HUES6 (cell line): ENCODE data around the gene FAM13B.
"Not testable (repeated sequence)": the region's sequence is repeated elsewhere in the genome, so short reads cannot be mapped to it uniquely, and the experiment has no call there.

Experiments used
- H3K27ac ChIP-seq: 2 replicates; pipeline ENCODE4 v1.7.0; 2013; ENCODE audit warnings: low read depth, mild to moderate bottlenecking, low read length, inconsistent platforms
- H3K27me3 ChIP-seq: 2 replicates; pipeline ENCODE4 v1.6.1; 2013; ENCODE audit warnings: low read length; ENCODE audit not compliant: control insufficient read depth, insufficient read depth
- H3K36me3 ChIP-seq: 2 replicates; pipeline ENCODE4 v1.6.1; 2013; ENCODE audit warnings: low read length; ENCODE audit not compliant: control insufficient read depth, insufficient read depth
- H3K4me1 ChIP-seq: 2 replicates; pipeline ENCODE4 v1.6.1; 2013; ENCODE audit warnings: low read length; ENCODE audit not compliant: control insufficient read depth, insufficient read depth
- H3K4me3 ChIP-seq: 2 replicates; pipeline ENCODE4 v1.5.1; 2013; ENCODE audit warnings: low read depth, low read length
- H3K9ac ChIP-seq: one replicate; pipeline ENCODE4 v1.6.1; 2013; ENCODE audit warnings: mild to moderate bottlenecking, low read length
- H3K9me3 ChIP-seq: 2 replicates; pipeline ENCODE4 v1.6.1; 2013; ENCODE audit warnings: low read depth, low read length; ENCODE audit not compliant: control insufficient read depth, insufficient read depth

Gene FAM13B

DNA sequence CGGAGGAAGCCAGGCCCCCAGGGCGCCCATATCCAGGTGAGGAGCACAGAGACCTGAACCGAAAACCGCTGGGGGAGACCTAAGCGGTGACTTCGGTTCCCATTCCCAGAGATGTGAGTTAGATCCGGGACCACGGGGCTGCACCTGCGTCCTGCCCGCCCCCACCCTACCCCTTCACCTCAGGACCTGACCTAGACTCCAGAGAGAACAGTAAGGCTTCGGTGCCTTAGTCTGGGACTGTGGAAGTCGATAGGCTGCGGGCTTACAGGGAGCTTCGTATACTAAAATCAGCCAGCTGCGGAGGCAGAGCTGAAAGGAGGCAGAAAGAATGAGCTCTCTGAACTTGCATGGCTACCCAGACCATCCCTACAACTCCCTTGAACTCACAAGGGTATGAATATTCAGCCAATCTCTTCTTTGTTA, 518 bp upstream of the FAM13B start:
- no peaks in the 10 kb centered on the region for H3K9me3 ChIP-seq
- H3K4me1 ChIP-seq = peaks cover 10% of the 10 kb centered on the region; the same call in 1 of the 2 replicates
- H3K27me3 ChIP-seq = no peaks in the 10 kb centered on the region
- no peaks in the 10 kb centered on the region; the same call in 1 of the 2 replicates for H3K36me3 ChIP-seq
- peak overlapping the region; percentile 97 for H3K9ac ChIP-seq
- H3K4me3 ChIP-seq = peak overlapping the region; percentile 80
- H3K27ac ChIP-seq = peak overlapping the region; percentile 73

DNA sequence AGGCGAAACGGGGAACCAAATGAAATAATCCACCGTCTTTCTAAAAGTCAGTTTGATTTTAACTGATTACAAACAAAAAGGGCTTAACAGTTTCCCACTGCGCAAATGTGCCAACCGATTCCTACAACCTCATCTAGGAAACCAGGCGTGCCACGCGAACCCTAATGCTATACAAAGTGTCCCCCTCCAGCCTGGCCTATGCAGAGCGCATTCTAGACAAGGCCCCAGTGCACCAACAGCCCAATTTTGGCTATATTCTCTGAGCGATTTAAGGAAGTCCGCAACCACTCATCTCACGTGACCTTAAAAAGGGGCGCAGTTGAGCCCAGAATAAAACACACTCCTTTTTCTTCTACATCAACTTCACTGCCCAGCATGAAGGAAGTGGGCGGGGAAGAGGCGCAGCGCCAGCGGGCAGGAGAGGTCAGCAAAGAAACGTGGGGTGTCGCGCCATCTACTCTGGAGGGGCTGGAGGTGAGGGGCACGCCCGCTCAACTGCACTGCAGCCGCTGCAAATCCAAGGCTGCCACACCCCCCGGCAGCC, 779 bp downstream of the FAM13B start:
- Histone ChIP-seq H3K27me3 (no peaks in the 10 kb centered on the region), H3K9me3 (no peaks in the 10 kb centered on the region), H3K4me3 (peak overlapping the region; percentile 80), H3K9ac (peak overlapping the region; percentile 97), H3K36me3 (no peaks in the 10 kb centered on the region; the same call in 1 of the 2 replicates), H3K27ac (peak overlapping the region; percentile 99; the same call in 1 of the 2 replicates), H3K4me1 (peaks cover 10% of the 10 kb centered on the region; the same call in 1 of the 2 replicates)

- Histone ChIP-seq H3K9ac (no peak overlapping the region), H3K36me3 (no peaks in the 10 kb centered on the region; the same call in 1 of the 2 replicates), H3K4me3 (no peak overlapping the region), H3K27me3 (no peaks in the 10 kb centered on the region), H3K9me3 (no peaks in the 10 kb centered on the region; the same call in 1 of the 2 replicates), H3K27ac (no peak overlapping the region), H3K4me1 (peaks cover 8% of the 10 kb centered on the region; the same call in 1 of the 2 replicates)
These were observed 2.9 kb downstream of the FAM13B start for GRCh38 chr5:138029944-138030343.

DNA sequence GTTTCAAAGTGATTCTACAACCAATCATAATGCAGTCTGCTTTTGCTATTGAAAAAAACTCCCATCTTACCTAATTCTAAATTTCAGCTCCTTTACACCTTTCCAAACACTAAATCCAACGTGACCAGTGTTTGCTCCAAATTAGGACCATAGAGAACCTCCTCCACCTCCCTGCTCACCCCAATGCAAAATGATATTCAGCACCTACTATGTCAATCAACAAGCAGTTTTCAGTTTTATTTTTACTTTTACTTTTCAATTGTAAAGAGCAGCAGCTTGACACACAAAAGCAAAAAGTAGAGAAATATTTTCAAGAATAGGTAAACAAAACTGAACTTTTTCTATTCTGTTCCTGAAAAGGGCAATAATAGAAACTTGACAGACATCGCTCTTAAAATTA, 3.4 kb downstream of the FAM13B start:
- no peaks in the 10 kb centered on the region; the same call in 1 of the 2 replicates for H3K36me3 ChIP-seq
- no peaks in the 10 kb centered on the region for H3K27me3 ChIP-seq
- no peak overlapping the region for H3K27ac ChIP-seq
- no peaks in the 10 kb centered on the region; the same call in 1 of the 2 replicates for H3K9me3 ChIP-seq
- no peak overlapping the region for H3K4me3 ChIP-seq
- H3K4me1 ChIP-seq = peaks cover 8% of the 10 kb centered on the region; the same call in 1 of the 2 replicates
- no peak overlapping the region for H3K9ac ChIP-seq

DNA sequence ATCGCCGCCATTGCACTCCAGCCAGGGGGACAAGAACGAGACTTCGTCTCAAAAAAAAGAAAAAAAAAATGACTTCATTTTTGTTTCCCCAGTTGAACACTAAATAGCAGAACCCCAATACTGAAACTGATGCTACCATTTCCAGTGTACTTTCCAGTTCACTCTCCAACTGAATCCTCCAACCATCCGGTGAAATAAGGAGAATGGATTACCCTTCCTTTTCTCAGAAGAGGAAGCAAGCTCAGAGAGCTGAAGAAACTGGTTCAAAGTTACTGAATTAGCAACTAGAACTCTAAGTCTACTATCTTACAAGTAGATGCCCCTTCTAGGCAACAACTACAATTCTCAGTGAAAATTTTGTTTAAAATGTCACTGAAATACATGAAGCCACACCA, 3.9 kb downstream of the FAM13B start:
- Histone ChIP-seq H3K27me3 (no peaks in the 10 kb centered on the region), H3K4me3 (no peak overlapping the region), H3K4me1 (peaks cover 7% of the 10 kb centered on the region; the same call in 1 of the 2 replicates), H3K9me3 (no peaks in the 10 kb centered on the region; the same call in 1 of the 2 replicates), H3K9ac (no peak overlapping the region), H3K36me3 (no peaks in the 10 kb centered on the region; the same call in 1 of the 2 replicates), H3K27ac (no peak overlapping the region)

DNA sequence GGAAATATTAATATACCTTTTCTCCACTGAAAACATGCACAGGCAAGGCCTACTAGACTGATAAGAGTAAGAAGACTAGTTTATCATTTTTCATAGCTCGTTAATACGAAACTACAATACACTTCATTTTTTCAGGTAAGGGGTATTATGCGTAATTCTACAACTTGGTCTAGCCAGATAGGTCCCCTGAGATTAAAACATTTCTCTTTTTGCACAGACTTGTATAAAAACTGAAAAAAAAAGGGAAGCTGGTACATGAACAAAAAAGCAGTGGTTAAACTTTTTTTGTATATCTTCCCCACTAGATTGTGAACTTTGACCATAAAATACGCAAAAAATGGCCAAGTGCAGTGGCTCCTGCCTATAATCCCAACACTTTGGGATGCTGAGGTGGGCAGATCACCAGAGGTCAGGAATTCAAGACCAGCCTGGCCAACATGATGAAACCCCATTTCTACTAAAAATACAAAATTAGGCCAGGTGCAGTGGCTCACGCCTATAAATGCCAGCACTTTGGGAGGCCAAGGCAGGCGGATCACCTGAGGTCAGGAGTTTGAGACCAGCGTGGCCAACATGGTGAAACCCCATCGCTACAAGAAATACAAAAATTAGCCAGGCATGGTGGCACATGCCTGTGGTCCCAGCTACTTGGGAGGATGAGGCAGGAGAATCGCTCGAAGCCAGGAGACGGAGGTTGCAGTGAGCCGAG, 4.5 kb downstream of the FAM13B start:
- not testable (repeated sequence) for H3K4me1 ChIP-seq

GRCh38 chr5:138026793-138027192, 6.1 kb downstream of the FAM13B start:
- not testable (repeated sequence) for H3K27ac ChIP-seq, H3K9ac ChIP-seq, H3K36me3 ChIP-seq, H3K27me3 ChIP-seq, H3K4me1 ChIP-seq, H3K4me3 ChIP-seq, H3K9me3 ChIP-seq

More for the DNA sequence above, 4.5 kb downstream of the FAM13B start:
- H3K9ac ChIP-seq, H3K9me3 ChIP-seq, H3K36me3 ChIP-seq, H3K27me3 ChIP-seq, H3K4me3 ChIP-seq, H3K27ac ChIP-seq: not testable (repeated sequence)

GRCh38 chr5:138025285-138025684, 7.6 kb downstream of the FAM13B start:
- peaks cover 7% of the 10 kb centered on the region; the same call in 1 of the 2 replicates for H3K4me1 ChIP-seq
- peaks cover 10% of the 10 kb centered on the region for H3K36me3 ChIP-seq
- no peaks in the 10 kb centered on the region; the same call in 1 of the 2 replicates for H3K9me3 ChIP-seq
- no peak overlapping the region for H3K27ac ChIP-seq
- H3K9ac ChIP-seq = no peak overlapping the region
- no peaks in the 10 kb centered on the region for H3K27me3 ChIP-seq
- H3K4me3 ChIP-seq = no peak overlapping the region

DNA sequence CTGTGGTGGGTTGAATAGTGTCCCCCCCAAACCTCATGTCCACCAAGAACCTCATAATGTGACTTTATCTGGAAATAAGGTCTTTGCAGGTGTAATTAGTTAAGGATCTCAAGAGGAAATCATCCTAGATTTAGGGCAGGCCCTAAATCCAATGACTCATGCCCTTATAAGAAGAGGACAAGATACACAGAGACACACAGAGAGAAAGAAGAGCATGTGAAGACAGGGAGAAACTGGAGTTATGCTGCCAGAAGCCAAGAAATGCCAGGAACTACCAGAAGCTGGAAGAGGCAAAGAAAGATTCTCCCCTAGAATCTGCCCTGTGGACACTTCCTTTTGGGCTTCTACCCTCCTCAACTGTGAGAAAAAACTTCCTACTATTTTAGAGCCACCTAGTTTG, 8.8 kb downstream of the FAM13B start:
- Histone ChIP-seq H3K4me1 (peaks cover 7% of the 10 kb centered on the region; the same call in 1 of the 2 replicates), H3K27me3 (no peaks in the 10 kb centered on the region), H3K36me3 (peaks cover 16% of the 10 kb centered on the region), H3K9me3 (no peaks in the 10 kb centered on the region; the same call in 1 of the 2 replicates), H3K27ac (peak overlapping the region; percentile 6; the same call in 1 of the 2 replicates), H3K9ac (no peak overlapping the region), H3K4me3 (no peak overlapping the region)

DNA sequence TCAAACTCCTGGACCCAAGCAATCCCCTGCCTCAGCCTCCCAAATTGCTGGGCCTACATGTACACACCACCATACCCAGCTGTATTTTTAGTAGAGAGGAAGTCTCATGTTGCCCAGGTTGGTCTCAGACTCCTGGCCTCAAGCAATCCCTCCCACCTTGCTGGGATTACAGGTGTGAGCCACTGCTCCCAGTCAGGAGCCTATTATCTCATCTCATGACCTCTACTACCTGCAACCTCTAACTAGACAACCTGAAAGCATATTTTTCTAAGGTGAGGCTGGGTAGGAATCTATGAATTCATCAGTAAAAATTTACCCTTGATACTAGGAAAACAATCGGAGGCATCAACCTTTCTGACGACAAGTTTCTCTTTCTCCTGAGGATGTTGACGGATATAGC, 10.0 kb downstream of the FAM13B start:
- Histone ChIP-seq H3K27me3 (no peaks in the 10 kb centered on the region), H3K9me3 (no peaks in the 10 kb centered on the region; the same call in 1 of the 2 replicates), H3K9ac (no peak overlapping the region), H3K4me1 (peaks cover 7% of the 10 kb centered on the region; the same call in 1 of the 2 replicates), H3K4me3 (no peak overlapping the region), H3K36me3 (peaks cover 28% of the 10 kb centered on the region), H3K27ac (no peak overlapping the region)

DNA sequence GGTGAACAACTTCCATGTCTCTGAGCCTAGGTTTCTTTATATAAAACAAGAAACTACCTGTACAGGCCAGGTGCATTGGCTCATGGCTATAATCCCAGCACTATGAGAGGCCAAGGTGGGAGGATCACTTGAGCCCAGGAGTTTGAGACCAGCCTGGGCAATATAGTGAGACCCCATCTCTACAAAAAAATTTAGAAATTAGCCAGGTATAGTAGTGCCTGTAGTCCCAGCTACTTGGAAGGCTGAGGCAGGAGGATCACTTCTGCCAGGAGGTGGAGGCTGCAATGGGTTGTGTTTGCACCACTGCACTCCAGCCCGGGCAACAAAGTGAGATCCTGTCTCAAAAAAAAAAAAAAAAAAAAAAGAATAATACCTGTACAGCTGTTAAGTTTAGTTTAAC, 11.1 kb downstream of the FAM13B start:
- Histone ChIP-seq H3K27me3 (no peaks in the 10 kb centered on the region), H3K27ac (no peak overlapping the region), H3K9ac (no peak overlapping the region), H3K4me1 (peaks cover 7% of the 10 kb centered on the region; the same call in 1 of the 2 replicates), H3K4me3 (no peak overlapping the region), H3K36me3 (peaks cover 39% of the 10 kb centered on the region), H3K9me3 (no peaks in the 10 kb centered on the region; the same call in 1 of the 2 replicates)
